Left lung (tissue), 10 donors: Measurements from ENCODE around the gene RASGEF1C. TPM values are rescaled to one million over a fixed set of nuclear protein-coding genes. Genes with fewer than 3 reads are reported as not detected.

Source experiments
- ATAC-seq: fragments of 200-7000 bp; cut with Tn5 transposase; one replicate; pipeline ENCODE4 v1.9.1; 2020; ENCODE audit warnings: moderate library complexity
- DNase-seq, 4 donors: peaks; one replicate each; pipeline ENCODE4 v3.0.0-alpha.2; 2013 to 2020
- H3K27ac ChIP-seq, 2 donors: fragments of 200-600 bp; sonication (generic) in 1 of 2; one replicate each; pipeline versions ENCODE4 v1.5.0 to v1.8.0; 2020 to 2021
- H3K27me3 ChIP-seq, 2 donors: fragments of 200-600 bp; sonication (generic) in 1 of 2; one replicate each; pipeline versions ENCODE4 v1.5.0 to v1.8.0; 2020 to 2021
- H3K36me3 ChIP-seq, 2 donors: fragments of 200-600 bp; sonication (generic) in 1 of 2; one replicate each; pipeline versions ENCODE4 v1.5.0 to v1.8.0; 2020 to 2021
- H3K4me1 ChIP-seq, 2 donors: fragments of 200-600 bp; one replicate each; pipeline ENCODE4 v1.8.0; 2021
- H3K4me3 ChIP-seq, 2 donors: fragments of 200-600 bp; sonication (generic) in 1 of 2; one replicate each; pipeline versions ENCODE4 v1.5.0 to v1.8.0; 2020 to 2021; ENCODE audit warnings: mild to moderate bottlenecking in 1 of 2
- H3K9me3 ChIP-seq, 2 donors: fragments of 200-600 bp; sonication (generic) in 1 of 2; one replicate each; pipeline versions ENCODE4 v1.5.0 to v1.8.0; 2020 to 2021
- CTCF ChIP-seq, 2 donors: fragments of 200-600 bp; sonication (generic) in 1 of 2; IDR thresholded peaks; one replicate each; pipeline versions ENCODE4 v1.5.0 to v1.8.0; 2021; ENCODE audit warnings: antibody characterized with exemption in 2 of 2
- intact Hi-C, 2 donors: fragments of 100-400 bp; cut with DNase I; formaldehyde crosslinking; loops; one replicate each; pipeline versions ENCODE4 v1.11.2 to v1.14.2; 2022
- polyA plus RNA-seq, 6 donors: library from polyadenylated mRNA; unstranded; fragments of 120-200 nt; gene quantifications; one replicate each; pipeline ENCODE4 v1.2.1, GENCODE V29; 2013; ENCODE audit not compliant: insufficient read length in 6 of 6
- total RNA-seq, 2 donors: library from RNA; stranded (reverse); fragmentation: NEBNext Ultra II Directional; extraction: Animal tissue kit (Norgen Biotek cat#: 25700); gene quantifications; one replicate each; pipeline ENCODE4 v1.2.1, GENCODE V29; 2021
- donor health status: DM: no; HTN: yes; CAD: no.
- donor health status: DM: no; HTN: no; CAD: no.

The RASGEF1C gene
- total and polyA plus RNA-seq, 8 donors: 0.09 to 0.34 (median 0.17) TPM; not detected in 3

GRCh38 chr5:180095545-180095944 is 113.5 kb downstream of the RASGEF1C start:
- H3K36me3 ChIP-seq: no peaks in the 10 kb centered on the region
- ATAC-seq (no peak), DNase-seq (peak in 1 of 4 donors; percentile 2)
- intact Hi-C loops: no loop called here
- H3K27me3 ChIP-seq: peaks cover 0 to 5% of the 10 kb centered on the region in 2 donors
- no peak for TF ChIP-seq CTCF (IDR thresholded peaks at IDR 0.05)
- peaks cover 0 to 12% of the 10 kb centered on the region in 2 donors for H3K4me1 ChIP-seq
- no peak overlapping the region for H3K27ac ChIP-seq
- H3K4me3 ChIP-seq: no peak overlapping the region
- H3K9me3 ChIP-seq: no peaks in the 10 kb centered on the region

GRCh38 chr5:180093651-180094382 is 115.2 kb downstream of the RASGEF1C start:
- peak in 1 of 4 donors; percentile 77 for DNase-seq
- ATAC-seq: peak; percentile 42
- intact Hi-C loops: no loop called here
- Histone ChIP-seq H3K9me3 (no peaks in the 10 kb centered on the region), H3K27ac (peak overlapping the region; percentile 21 to 33), H3K4me1 (peaks cover 0 to 15% of the 10 kb centered on the region in 2 donors), H3K4me3 (no peak overlapping the region), H3K36me3 (no peaks in the 10 kb centered on the region), H3K27me3 (peaks cover 0 to 8% of the 10 kb centered on the region in 2 donors)
- TF ChIP-seq CTCF (IDR thresholded peaks at IDR 0.05): no peak

GRCh38 chr5:180093241-180093640 is 115.8 kb downstream of the RASGEF1C start:
- peak overlapping the region; percentile 21 to 33 for H3K27ac ChIP-seq
- no peaks in the 10 kb centered on the region for H3K9me3 ChIP-seq
- intact Hi-C loops: no loop called here
- peaks cover 0 to 8% of the 10 kb centered on the region in 2 donors for H3K27me3 ChIP-seq
- no peak overlapping the region for H3K4me3 ChIP-seq
- peaks cover 0 to 15% of the 10 kb centered on the region in 2 donors for H3K4me1 ChIP-seq
- TF ChIP-seq CTCF (IDR thresholded peaks at IDR 0.05): no peak
- no peaks in the 10 kb centered on the region for H3K36me3 ChIP-seq
- DNase-seq: no peak
- ATAC-seq: no peak

- peak; percentile 49 for ATAC-seq
- TF ChIP-seq CTCF (IDR thresholded peaks at IDR 0.05): peak in 1 of 2 donors; percentile 24
Observed at GRCh38 chr5:180090769-180091546, 118.1 kb downstream of the RASGEF1C start.

More at GRCh38 chr5:180090769-180091546, 118.1 kb downstream of the RASGEF1C start:
- intact Hi-C loops: no loop called here
- DNase-seq: peak in 1 of 4 donors; percentile 41
- Histone ChIP-seq H3K27ac (no peak overlapping the region), H3K4me3 (peak overlapping the region; percentile 38 to 45), H3K36me3 (no peaks in the 10 kb centered on the region), H3K27me3 (peaks cover 0 to 8% of the 10 kb centered on the region in 2 donors), H3K4me1 (peaks cover 0 to 15% of the 10 kb centered on the region in 2 donors), H3K9me3 (no peaks in the 10 kb centered on the region)
